PC-3 (cell line): ENCODE data around the gene SLC19A1.

Experiments used
- EZH2 ChIP-seq: fragments of 300-600 bp; sonication (generic); IDR thresholded peaks from one replicate; pipeline ENCODE4 v1.6.1; 2017; ENCODE audit warnings: antibody characterized with exemption, mild to moderate bottlenecking, low read length; ENCODE audit not compliant: unreplicated experiment
- TF ChIP-seq, protein P1 (sequence below): fragments of 300-600 bp; sonication (generic); conservative IDR thresholded peaks from 2 replicates; pipeline ENCODE4 v1.5.1; 2017; ENCODE audit warnings: antibody characterized with exemption, low read depth, mild to moderate bottlenecking, low read length

DNA sequence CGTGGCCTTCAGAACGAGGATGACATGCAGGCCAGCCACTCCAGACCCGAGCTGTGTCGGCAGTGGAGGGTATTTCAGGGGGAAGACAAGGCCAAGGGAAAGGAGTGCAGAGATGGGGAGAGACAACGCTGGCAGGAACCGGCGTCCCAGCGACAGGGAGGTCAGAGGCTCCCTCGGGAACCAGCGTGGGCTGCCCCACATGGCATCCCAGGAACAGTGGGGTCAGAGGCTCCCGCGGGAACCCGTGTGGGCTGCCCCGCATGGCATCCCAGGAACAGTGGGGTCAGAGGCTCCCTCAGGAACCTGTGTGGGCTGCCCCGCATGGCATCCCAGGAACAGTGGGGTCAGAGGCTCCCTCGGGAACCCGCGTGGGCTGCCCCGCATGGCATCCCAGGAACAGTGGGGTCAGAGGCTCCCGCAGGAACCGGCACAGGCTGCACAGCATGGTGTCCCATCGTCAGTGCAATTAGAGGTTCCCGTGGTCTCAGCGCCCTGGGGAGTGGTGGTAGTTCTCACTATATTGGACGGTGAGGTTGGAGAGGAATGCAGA lies 43.0 kb downstream of the SLC19A1 start:
- TF ChIP-seq, protein P1, sequence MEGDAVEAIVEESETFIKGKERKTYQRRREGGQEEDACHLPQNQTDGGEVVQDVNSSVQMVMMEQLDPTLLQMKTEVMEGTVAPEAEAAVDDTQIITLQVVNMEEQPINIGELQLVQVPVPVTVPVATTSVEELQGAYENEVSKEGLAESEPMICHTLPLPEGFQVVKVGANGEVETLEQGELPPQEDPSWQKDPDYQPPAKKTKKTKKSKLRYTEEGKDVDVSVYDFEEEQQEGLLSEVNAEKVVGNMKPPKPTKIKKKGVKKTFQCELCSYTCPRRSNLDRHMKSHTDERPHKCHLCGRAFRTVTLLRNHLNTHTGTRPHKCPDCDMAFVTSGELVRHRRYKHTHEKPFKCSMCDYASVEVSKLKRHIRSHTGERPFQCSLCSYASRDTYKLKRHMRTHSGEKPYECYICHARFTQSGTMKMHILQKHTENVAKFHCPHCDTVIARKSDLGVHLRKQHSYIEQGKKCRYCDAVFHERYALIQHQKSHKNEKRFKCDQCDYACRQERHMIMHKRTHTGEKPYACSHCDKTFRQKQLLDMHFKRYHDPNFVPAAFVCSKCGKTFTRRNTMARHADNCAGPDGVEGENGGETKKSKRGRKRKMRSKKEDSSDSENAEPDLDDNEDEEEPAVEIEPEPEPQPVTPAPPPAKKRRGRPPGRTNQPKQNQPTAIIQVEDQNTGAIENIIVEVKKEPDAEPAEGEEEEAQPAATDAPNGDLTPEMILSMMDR: no peak
- TF ChIP-seq EZH2: no peak
